ENCODE measurements around the gene USP10. TPM values are rescaled to one million over a fixed set of nuclear protein-coding genes. Genes with fewer than 3 reads are reported as not detected.
"Not testable (repeated sequence)": the region's sequence is repeated elsewhere in the genome, so short reads cannot be mapped to it uniquely, and the experiment has no call there.

The USP10 gene
- total RNA-seq, 4 donors from 2014 or later: 63.0 to 98.4 (median 70.9) TPM

DNA sequence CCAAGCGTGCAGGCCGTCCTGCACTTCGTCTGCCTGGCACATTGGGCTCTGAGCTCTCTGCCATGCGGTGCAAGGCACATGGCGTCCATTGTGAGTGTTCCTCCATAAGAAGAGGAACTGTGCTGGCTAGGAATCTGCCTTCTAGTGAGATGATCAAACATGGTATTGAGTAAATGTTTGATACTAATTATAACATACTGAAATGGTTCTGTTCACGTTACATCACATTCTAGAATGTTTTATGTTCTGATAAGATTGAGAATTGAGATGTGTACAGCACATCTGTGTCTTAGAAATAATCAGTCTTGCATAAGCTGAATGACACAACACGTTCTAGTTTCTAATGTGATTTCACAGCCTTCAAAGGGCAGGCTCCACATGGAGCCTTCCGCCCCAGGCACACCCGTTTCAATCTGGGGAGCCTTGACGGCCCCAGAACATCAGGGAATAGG, 42.9 kb downstream of the USP10 start:
- H3K27ac ChIP-seq: no peak overlapping the region
- peaks cover 18 to 36% of the 10 kb centered on the region in 2 donors for H3K4me1 ChIP-seq
- H3K9me3 ChIP-seq: no peaks in the 10 kb centered on the region
- 87 to 93% methylated on average over 10 of the region's 10 CpGs for WGBS, 2 donors
- no peak overlapping the region for H3K4me3 ChIP-seq (replicated peaks in 1 of 3)
- intact Hi-C loops (cut with DNase I): no loop called here
- no peaks in the 10 kb centered on the region for H3K36me3 ChIP-seq
- TF ChIP-seq, protein P1, sequence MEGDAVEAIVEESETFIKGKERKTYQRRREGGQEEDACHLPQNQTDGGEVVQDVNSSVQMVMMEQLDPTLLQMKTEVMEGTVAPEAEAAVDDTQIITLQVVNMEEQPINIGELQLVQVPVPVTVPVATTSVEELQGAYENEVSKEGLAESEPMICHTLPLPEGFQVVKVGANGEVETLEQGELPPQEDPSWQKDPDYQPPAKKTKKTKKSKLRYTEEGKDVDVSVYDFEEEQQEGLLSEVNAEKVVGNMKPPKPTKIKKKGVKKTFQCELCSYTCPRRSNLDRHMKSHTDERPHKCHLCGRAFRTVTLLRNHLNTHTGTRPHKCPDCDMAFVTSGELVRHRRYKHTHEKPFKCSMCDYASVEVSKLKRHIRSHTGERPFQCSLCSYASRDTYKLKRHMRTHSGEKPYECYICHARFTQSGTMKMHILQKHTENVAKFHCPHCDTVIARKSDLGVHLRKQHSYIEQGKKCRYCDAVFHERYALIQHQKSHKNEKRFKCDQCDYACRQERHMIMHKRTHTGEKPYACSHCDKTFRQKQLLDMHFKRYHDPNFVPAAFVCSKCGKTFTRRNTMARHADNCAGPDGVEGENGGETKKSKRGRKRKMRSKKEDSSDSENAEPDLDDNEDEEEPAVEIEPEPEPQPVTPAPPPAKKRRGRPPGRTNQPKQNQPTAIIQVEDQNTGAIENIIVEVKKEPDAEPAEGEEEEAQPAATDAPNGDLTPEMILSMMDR (IDR thresholded peaks at IDR 0.05): no peak
- no peak for TF ChIP-seq POLR2A (IDR thresholded peaks at IDR 0.05)
- DNase-seq: no peak
- H3K27me3 ChIP-seq: no peaks in the 10 kb centered on the region

DNA sequence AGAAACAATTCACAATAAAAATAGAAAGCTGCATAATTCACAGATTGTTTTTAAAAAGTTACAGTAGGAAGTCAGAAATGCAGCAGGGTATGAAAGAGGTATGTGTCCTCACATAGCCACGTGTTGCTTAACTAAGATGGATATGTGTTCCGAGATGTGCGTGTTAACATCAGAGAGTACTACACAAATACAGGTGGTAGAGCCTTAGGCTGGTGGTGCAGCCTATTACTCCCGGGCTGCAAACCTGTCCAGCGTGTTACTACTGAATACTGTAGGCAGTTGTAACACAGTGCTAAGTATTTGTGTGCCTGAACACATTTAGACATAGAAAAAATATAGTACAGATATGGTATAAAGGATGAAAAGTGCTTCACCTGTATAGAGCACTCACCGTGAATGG, 46.4 kb downstream of the USP10 start:
- intact Hi-C loops (cut with DNase I): no loop called here
- Histone ChIP-seq H3K27me3 (no peaks in the 10 kb centered on the region), H3K27ac (no peak overlapping the region), H3K36me3 (no peaks in the 10 kb centered on the region), H3K4me1 (peaks cover 7 to 16% of the 10 kb centered on the region in 2 donors), H3K9me3 (no peaks in the 10 kb centered on the region), H3K4me3 (replicated peaks in 1 of 3) (no peak overlapping the region)
- no peak for DNase-seq
- WGBS, 2 donors: 83 to 86% methylated on average over 6 of the region's 6 CpGs
- TF ChIP-seq, protein P1 (IDR thresholded peaks at IDR 0.05): no peak
- TF ChIP-seq POLR2A (IDR thresholded peaks at IDR 0.05): no peak

DNA sequence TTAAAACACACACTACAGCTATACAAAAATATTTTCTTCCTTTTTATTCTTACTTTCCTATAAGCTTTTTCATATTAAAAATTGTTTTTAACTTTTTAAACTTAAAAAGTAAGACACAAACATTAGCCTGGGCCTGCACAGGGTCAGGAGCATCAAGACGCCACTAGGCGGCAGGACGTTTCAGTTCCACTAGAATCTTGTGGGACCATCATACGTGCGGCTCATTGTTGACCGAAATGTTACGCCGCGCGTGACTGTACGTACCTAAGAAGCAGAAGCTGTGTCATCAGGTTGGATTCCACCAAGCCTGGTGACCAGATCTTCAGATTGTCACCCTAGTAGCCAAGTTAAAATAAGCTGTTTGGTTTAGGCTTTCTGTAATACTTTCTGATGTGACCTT, 47.1 kb downstream of the USP10 start:
- H3K27me3 ChIP-seq: no peaks in the 10 kb centered on the region
- WGBS, 2 donors: 95 to 97% methylated on average over 11 of the region's 11 CpGs
- intact Hi-C loops (cut with DNase I): no loop called here
- H3K27ac ChIP-seq: no peak overlapping the region
- no peaks in the 10 kb centered on the region for H3K9me3 ChIP-seq
- H3K4me1 ChIP-seq: peaks cover 1 to 9% of the 10 kb centered on the region in 2 donors
- no peaks in the 10 kb centered on the region for H3K36me3 ChIP-seq
- no peak for DNase-seq
- TF ChIP-seq, protein P1 (IDR thresholded peaks at IDR 0.05): no peak
- no peak for TF ChIP-seq POLR2A (IDR thresholded peaks at IDR 0.05)
- H3K4me3 ChIP-seq (replicated peaks in 1 of 3): no peak overlapping the region

DNA sequence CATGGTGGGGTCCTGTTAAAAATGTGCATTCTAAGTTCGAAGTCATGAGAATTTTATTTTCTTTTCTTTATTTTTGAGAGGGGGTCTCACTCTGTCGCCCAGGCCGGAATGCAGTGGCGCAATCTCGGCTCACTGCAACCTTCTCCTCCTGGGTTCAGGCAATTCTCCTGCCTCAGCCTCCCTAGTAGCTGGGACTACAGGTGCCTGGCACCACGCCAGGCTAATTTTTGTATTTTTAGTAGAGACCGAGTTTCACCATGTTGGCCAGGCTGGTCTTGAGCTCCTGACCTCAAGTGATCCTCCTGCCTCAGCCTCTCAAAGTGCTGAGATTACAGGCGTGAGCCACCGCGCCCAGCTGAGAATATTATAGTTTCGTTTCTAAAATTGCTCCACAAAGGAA, 48.4 kb downstream of the USP10 start:
- H3K9me3 ChIP-seq; intact Hi-C loops (cut with DNase I); H3K4me1 ChIP-seq; DNase-seq; H3K36me3 ChIP-seq; H3K4me3 ChIP-seq (replicated peaks in 1 of 3); H3K27me3 ChIP-seq; H3K27ac ChIP-seq: not testable (repeated sequence)
- 94 to 95% methylated on average over 11 of the region's 11 CpGs for WGBS, 2 donors

DNA sequence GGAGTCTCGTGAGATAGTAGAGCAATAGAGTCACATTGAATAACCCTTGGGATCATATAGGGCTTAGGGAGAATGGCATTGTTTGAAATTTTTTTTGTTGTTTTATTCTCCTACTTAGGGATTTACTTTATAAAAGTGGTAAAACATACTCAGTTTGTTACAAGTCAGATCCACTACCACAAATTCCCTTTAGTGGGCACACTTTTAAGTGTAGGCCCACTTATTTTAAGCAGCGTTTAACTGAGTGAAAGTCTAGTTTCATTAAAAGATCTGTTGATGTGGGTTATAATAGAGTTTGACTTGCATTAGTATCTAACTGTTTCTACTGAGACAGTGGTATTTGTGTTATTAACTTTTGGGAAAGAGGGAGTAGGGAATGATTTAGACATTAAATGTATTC, 49.3 kb downstream of the USP10 start:
- intact Hi-C loops (cut with DNase I): no loop called here
- H3K4me1 ChIP-seq: no peaks in the 10 kb centered on the region
- 92 to 95% methylated on average over 2 of the region's 2 CpGs for WGBS, 2 donors

More for the DNA sequence above, 49.3 kb downstream of the USP10 start:
- DNase-seq: no peak
- TF ChIP-seq, protein P1 (IDR thresholded peaks at IDR 0.05): no peak
- TF ChIP-seq POLR2A (IDR thresholded peaks at IDR 0.05): no peak
- Histone ChIP-seq H3K27me3 (no peaks in the 10 kb centered on the region), H3K9me3 (no peaks in the 10 kb centered on the region), H3K36me3 (no peaks in the 10 kb centered on the region), H3K27ac (no peak overlapping the region), H3K4me3 (replicated peaks in 1 of 3) (no peak overlapping the region)
